ENCODE data around the gene ATP13A4. TPM values are rescaled to one million over a fixed set of nuclear protein-coding genes. Genes with fewer than 3 reads are reported as not detected.

The ATP13A4 gene
- polyA plus RNA-seq, 1 donor from 2014 or later = 6.2 TPM

DNA sequence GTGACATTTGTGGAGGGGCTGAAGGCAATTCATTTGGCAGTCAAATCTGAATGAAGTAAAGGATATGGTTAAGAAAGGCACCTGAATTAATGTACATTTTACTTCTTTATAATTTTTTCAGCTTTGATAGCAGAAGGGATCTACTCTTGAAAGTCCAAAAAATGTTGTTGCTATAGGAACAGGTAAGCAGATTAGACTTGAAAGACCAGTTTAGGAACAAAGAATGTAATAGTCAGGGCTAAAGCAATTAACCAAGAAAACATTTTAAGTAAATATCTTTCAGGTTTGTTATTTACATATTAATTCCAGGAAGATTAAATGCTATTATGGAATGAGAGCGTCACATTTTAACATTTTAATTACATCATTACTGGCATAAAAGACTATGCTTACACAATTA is 1.1 kb downstream of the ATP13A4 start:
- no peaks in the 10 kb centered on the region for H4K20me1 ChIP-seq (ENCODE audit: insufficient read depth)
- no peak overlapping the region for H3K4me3 ChIP-seq (ENCODE audit: low read length)
- H3K9me2 ChIP-seq (ENCODE audit: insufficient read depth, low read length) = no peaks in the 10 kb centered on the region
- no peak overlapping the region for H3K4me2 ChIP-seq (ENCODE audit: low read length)
- H3K79me2 ChIP-seq (replicated peaks; ENCODE audit: insufficient read depth, low read length) = no peaks in the 10 kb centered on the region
- no peaks in the 10 kb centered on the region for H3F3A ChIP-seq (ENCODE audit: insufficient read depth, low read length, poor library complexity, severe bottlenecking)
- no peak overlapping the region for H3K27ac ChIP-seq (ENCODE audit: low read length)
- no peaks in the 10 kb centered on the region for H3K36me3 ChIP-seq (ENCODE audit: insufficient read depth, low read length)
- no peak overlapping the region for H3K9ac ChIP-seq (ENCODE audit: low read length)
- H2AFZ ChIP-seq (ENCODE audit: low read depth, low read length) = no peak overlapping the region
- H3K27me3 ChIP-seq (ENCODE audit: insufficient read depth, low read depth, low read length) = no peaks in the 10 kb centered on the region
- TF ChIP-seq EP300 (conservative IDR thresholded peaks at IDR 0.05; ENCODE audit: poor library complexity, severe bottlenecking) = no peak
- TF ChIP-seq, protein P1, sequence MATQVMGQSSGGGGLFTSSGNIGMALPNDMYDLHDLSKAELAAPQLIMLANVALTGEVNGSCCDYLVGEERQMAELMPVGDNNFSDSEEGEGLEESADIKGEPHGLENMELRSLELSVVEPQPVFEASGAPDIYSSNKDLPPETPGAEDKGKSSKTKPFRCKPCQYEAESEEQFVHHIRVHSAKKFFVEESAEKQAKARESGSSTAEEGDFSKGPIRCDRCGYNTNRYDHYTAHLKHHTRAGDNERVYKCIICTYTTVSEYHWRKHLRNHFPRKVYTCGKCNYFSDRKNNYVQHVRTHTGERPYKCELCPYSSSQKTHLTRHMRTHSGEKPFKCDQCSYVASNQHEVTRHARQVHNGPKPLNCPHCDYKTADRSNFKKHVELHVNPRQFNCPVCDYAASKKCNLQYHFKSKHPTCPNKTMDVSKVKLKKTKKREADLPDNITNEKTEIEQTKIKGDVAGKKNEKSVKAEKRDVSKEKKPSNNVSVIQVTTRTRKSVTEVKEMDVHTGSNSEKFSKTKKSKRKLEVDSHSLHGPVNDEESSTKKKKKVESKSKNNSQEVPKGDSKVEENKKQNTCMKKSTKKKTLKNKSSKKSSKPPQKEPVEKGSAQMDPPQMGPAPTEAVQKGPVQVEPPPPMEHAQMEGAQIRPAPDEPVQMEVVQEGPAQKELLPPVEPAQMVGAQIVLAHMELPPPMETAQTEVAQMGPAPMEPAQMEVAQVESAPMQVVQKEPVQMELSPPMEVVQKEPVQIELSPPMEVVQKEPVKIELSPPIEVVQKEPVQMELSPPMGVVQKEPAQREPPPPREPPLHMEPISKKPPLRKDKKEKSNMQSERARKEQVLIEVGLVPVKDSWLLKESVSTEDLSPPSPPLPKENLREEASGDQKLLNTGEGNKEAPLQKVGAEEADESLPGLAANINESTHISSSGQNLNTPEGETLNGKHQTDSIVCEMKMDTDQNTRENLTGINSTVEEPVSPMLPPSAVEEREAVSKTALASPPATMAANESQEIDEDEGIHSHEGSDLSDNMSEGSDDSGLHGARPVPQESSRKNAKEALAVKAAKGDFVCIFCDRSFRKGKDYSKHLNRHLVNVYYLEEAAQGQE (IDR thresholded peaks at IDR 0.05; ENCODE audit: borderline replicate concordance) = no peak
- no peak for TF ChIP-seq EZH2 (IDR thresholded peaks at IDR 0.05; ENCODE audit: borderline replicate concordance, insufficient read depth, low read length, poor library complexity, severe bottlenecking)
- no peak for TF ChIP-seq TAF1 (IDR thresholded peaks at IDR 0.05; ENCODE audit: low read depth)
- no peak for TF ChIP-seq RAD21 (conservative IDR thresholded peaks at IDR 0.05)
- TF ChIP-seq MXI1 (conservative IDR thresholded peaks at IDR 0.05; ENCODE audit: poor library complexity, severe bottlenecking) = no peak
- TF ChIP-seq, protein P2, sequence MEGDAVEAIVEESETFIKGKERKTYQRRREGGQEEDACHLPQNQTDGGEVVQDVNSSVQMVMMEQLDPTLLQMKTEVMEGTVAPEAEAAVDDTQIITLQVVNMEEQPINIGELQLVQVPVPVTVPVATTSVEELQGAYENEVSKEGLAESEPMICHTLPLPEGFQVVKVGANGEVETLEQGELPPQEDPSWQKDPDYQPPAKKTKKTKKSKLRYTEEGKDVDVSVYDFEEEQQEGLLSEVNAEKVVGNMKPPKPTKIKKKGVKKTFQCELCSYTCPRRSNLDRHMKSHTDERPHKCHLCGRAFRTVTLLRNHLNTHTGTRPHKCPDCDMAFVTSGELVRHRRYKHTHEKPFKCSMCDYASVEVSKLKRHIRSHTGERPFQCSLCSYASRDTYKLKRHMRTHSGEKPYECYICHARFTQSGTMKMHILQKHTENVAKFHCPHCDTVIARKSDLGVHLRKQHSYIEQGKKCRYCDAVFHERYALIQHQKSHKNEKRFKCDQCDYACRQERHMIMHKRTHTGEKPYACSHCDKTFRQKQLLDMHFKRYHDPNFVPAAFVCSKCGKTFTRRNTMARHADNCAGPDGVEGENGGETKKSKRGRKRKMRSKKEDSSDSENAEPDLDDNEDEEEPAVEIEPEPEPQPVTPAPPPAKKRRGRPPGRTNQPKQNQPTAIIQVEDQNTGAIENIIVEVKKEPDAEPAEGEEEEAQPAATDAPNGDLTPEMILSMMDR (IDR thresholded peaks at IDR 0.05; ENCODE audit: poor library complexity, severe bottlenecking) = no peak
- TF ChIP-seq SMC3 (conservative IDR thresholded peaks at IDR 0.05; ENCODE audit: poor library complexity) = no peak
- H3K9me3 ChIP-seq (ENCODE audit: low read length) = no peaks in the 10 kb centered on the region

DNA sequence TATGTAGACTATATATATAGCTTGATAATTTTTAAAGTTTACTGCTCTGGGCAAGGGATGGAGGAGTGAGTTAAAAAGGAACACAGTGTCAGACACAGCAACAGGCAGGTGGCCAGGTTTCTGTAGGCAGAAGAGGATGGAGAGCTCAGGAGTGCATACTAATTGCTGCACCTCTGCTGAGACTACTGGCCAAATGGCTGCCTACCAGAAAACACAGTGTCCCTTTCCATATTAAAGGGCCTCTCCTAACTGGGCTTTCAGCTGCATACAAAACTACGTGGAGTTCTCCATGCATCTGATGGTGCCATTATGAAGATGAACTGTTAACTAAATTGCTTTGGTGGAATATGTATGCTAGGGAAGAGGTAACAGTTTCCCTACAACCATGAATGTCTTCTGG is 1.8 kb downstream of the ATP13A4 start:
- Histone ChIP-seq H3K79me2 (replicated peaks; ENCODE audit: insufficient read depth, low read length) (no peaks in the 10 kb centered on the region), H3K27me3 (ENCODE audit: insufficient read depth, low read depth, low read length) (no peaks in the 10 kb centered on the region), H3K4me3 (ENCODE audit: low read length) (no peak overlapping the region), H3K9me2 (ENCODE audit: insufficient read depth, low read length) (no peaks in the 10 kb centered on the region), H3K9ac (ENCODE audit: low read length) (no peak overlapping the region), H2AFZ (ENCODE audit: low read depth, low read length) (no peak overlapping the region), H3F3A (ENCODE audit: insufficient read depth, low read length, poor library complexity, severe bottlenecking) (no peaks in the 10 kb centered on the region), H3K27ac (ENCODE audit: low read length) (no peak overlapping the region), H4K20me1 (ENCODE audit: insufficient read depth) (no peaks in the 10 kb centered on the region), H3K4me2 (ENCODE audit: low read length) (no peak overlapping the region), H3K36me3 (ENCODE audit: insufficient read depth, low read length) (no peaks in the 10 kb centered on the region), H3K9me3 (ENCODE audit: low read length) (no peaks in the 10 kb centered on the region)
- TF ChIP-seq EZH2 (IDR thresholded peaks at IDR 0.05; ENCODE audit: borderline replicate concordance, insufficient read depth, low read length, poor library complexity, severe bottlenecking) (no peak), POLR2AphosphoS5 (IDR thresholded peaks at IDR 0.05) (no peak), EP300 (conservative IDR thresholded peaks at IDR 0.05; ENCODE audit: poor library complexity, severe bottlenecking) (no peak), RAD21 (conservative IDR thresholded peaks at IDR 0.05) (no peak), SMC3 (conservative IDR thresholded peaks at IDR 0.05; ENCODE audit: poor library complexity) (no peak), MXI1 (conservative IDR thresholded peaks at IDR 0.05; ENCODE audit: poor library complexity, severe bottlenecking) (no peak), TAF1 (IDR thresholded peaks at IDR 0.05; ENCODE audit: low read depth) (no peak)
- TF ChIP-seq, protein P2 (IDR thresholded peaks at IDR 0.05; ENCODE audit: poor library complexity, severe bottlenecking) = no peak
- TF ChIP-seq, protein P1 (IDR thresholded peaks at IDR 0.05; ENCODE audit: borderline replicate concordance) = no peak
